ENCODE measurements around the gene PPP1R12C.

The PPP1R12C gene

GRCh38 chr19:55041627-55042343 lies 75.7 kb downstream of the PPP1R12C start:
- DNase-seq, result no peak

DNA sequence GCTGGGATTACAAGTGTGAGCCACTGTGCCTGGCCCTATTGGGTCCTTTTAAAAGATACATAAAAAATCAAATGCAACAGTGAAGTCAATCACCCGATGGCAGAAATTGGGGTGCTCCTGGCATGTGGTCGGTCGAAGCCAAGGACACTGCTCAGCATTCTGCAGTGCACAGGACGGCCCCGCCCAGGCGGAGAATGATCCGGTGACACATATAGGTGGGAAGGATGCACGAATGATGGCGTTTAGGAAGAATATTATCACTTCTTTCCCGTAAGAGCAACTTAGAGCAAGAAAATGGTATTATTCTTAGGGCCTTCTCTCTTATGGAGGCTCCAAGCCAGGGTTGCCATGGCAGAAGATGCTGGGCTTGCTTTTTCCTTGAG lies 76.2 kb downstream of the PPP1R12C start:
- DNase-seq, result no peak
